ENCODE data around the gene KSR1.

KSR1 gene

GRCh38 chr17:27544350-27545131 lies 88.3 kb downstream of the KSR1 start:
- no peak overlapping the region for H3K4me3 ChIP-seq (ENCODE audit: low read depth, low read length)
- TF ChIP-seq CTCF (IDR thresholded peaks at IDR 0.05; ENCODE audit: low read depth, low read length): no peak

DNA sequence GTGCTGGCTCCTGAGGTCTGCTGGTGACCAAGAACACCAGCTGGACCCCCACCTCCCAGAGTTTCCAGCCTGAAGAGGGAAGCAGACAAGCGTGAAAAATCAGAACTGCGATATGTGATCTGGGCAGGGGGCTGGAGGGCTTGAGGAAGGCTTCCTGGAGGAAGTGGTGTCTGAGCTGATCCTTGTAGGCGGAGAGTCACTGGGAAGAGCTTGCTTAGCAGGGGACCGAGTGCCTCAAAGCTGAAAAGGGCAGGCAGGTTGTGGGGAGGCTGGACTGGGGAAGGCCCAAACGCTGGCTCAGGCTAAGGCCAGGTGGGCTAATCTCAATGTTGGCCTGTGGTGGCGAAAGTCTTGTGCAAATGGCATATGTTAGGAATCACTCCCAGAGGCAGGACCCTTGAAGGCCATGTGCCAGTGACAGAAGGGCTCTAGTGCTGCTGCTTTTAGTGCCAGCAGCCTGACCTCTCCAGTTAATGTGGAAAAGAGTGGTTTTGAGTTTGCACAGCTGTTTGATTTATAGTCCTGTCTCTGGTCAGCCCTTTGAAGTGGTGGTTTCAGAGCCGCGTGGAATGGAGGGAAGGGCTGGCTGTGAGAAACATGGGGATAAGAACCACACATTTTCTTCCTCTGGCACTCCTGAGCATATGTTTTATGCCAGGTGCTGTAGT lies 89.4 kb downstream of the KSR1 start:
- H3K4me3 ChIP-seq (ENCODE audit: low read depth, low read length): no peak overlapping the region
- no peak for TF ChIP-seq CTCF (IDR thresholded peaks at IDR 0.05; ENCODE audit: low read depth, low read length)

DNA sequence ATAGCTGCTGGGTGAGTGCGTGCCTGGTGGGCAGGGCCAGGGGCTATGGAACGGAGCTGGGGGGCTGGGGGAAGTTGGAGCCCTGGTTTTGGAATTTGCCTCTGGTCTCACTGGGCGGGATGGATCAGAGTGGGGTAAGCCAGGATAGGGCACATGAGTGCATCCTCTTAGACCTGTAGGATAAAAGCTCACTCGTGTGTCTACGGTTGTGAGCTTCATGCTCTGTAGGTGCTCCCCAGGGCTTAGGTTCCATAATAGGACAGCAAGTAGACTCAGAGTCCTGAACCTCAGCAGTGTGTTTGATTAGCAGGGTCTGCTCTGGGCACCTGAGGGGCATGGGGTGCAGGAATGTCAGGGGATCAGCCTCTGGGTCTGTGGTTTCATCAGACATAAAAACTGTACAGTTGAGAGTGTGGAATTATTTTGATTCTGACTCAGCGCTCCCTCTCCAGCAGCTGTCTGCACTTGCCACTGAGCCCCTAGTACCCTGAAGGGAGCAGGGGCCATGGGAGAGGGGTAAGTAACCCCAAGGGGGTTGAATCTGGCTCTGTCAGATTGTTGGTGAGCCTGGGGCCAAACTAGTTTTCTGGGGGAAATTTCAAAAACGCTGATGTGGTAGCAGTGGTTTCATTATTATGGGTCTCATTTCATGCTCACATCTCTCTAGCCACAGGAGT lies 90.5 kb downstream of the KSR1 start:
- TF ChIP-seq CTCF (IDR thresholded peaks at IDR 0.05; ENCODE audit: low read depth, low read length): no peak
- H3K4me3 ChIP-seq (ENCODE audit: low read depth, low read length): no peak overlapping the region

DNA sequence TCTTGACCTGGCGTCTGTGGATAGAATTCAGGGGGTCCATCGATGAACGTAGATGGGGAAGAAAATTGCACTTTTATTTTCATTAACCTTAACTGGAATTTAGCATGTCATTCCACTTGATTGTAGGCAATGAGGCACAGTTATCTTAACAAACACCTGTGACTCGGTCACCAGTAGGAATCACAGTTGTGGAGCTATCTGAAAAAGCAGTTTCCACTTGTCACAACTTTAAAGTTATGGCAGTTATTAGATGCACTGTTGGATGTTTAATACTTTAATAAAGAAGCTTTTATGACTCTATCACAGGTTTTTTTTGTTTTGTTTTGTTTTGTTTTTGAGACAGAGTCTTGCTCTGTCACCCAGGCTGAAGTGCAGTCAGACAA lies 91.0 kb downstream of the KSR1 start:
- H3K4me3 ChIP-seq (ENCODE audit: low read depth, low read length): no peak overlapping the region
- no peak for TF ChIP-seq CTCF (IDR thresholded peaks at IDR 0.05; ENCODE audit: low read depth, low read length)

DNA sequence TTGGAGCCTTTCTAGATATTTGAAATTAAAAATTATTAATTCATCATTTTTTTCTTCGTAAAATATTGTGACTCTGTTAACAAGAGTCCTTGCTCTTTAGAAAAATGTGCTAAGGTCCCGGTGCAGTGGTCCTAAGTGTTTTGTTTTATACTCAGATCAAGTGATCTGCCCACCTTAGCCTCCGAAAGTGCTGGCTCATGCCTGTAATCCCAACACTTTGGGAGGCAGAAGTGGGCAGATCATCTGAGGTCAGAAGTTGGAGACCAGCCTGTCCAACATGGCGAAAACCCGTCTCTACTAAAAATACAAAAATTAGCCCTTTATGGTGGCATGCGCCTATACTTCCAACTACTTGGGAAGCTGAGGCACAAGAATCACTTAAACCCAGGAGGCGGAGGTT lies 92.1 kb downstream of the KSR1 start:
- no peak overlapping the region for H3K4me3 ChIP-seq (ENCODE audit: low read depth, low read length)
- no peak for TF ChIP-seq CTCF (IDR thresholded peaks at IDR 0.05; ENCODE audit: low read depth, low read length)

DNA sequence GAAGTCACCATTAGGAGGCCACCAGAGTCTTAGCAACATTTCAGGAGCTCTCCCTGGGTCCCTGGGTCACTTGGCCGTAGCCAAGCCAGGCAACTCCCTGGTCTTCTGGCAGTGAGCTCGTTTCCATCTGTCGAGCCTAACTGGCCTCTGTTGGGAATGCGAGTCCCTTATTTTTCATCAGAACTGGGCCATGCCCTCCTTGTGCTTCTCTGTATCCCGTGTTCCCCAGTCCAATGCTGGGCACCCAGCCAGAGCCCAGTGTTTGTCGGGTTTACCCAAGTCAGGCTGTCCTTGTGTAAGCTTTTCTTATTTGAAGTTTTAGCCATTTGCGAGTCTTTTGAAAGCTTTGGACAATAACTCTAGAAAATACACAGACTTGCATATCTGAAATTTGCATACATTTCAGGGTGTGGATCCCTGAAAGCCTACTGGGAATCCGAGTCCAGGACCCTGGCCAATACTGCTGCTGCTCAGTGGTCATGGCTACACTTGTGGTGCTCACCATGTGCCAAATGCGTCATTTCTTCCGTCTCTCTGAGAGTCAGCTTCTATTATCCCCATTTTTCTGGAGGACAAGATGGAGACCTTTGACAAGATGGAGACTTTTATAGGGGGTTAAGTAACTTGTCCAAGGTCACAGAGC lies 93.1 kb downstream of the KSR1 start:
- H3K4me3 ChIP-seq (ENCODE audit: low read depth, low read length): no peak overlapping the region
- TF ChIP-seq CTCF (IDR thresholded peaks at IDR 0.05; ENCODE audit: low read depth, low read length): no peak
